ENCODE data around the gene AMOTL1.

AMOTL1 gene

GRCh38 chr11:94861306-94861845 lies 93.2 kb downstream of the AMOTL1 start:
- no peak for DNase-seq

GRCh38 chr11:94862926-94863880 lies 95.0 kb downstream of the AMOTL1 start:
- no peak for DNase-seq

GRCh38 chr11:94864506-94865045 lies 96.4 kb downstream of the AMOTL1 start:
- DNase-seq: no peak

- no peak for DNase-seq
These were observed 98.2 kb downstream of the AMOTL1 start for GRCh38 chr11:94866231-94866822.

GRCh38 chr11:94866936-94867795 lies 99.0 kb downstream of the AMOTL1 start:
- DNase-seq: no peak

- no peak for DNase-seq
These were observed 100.3 kb downstream of the AMOTL1 start for GRCh38 chr11:94868468-94868867.

- DNase-seq: no peak
These were observed 101.0 kb downstream of the AMOTL1 start for GRCh38 chr11:94869186-94869585.

GRCh38 chr11:94870422-94870821 lies 102.3 kb downstream of the AMOTL1 start:
- DNase-seq: no peak

GRCh38 chr11:94871491-94872185 lies 103.5 kb downstream of the AMOTL1 start:
- no peak for DNase-seq

GRCh38 chr11:94873916-94874540 lies 105.9 kb downstream of the AMOTL1 start:
- DNase-seq: no peak

GRCh38 chr11:94876222-94876621 lies 108.1 kb downstream of the AMOTL1 start:
- DNase-seq: no peak

GRCh38 chr11:94876645-94877442 lies 108.7 kb downstream of the AMOTL1 start:
- peak; percentile 93 to 96 (median 96) for DNase-seq

- no peak for DNase-seq
These were observed 109.5 kb downstream of the AMOTL1 start for GRCh38 chr11:94877443-94878200.

GRCh38 chr11:94879006-94879405 lies 110.8 kb downstream of the AMOTL1 start:
- no peak for DNase-seq

- DNase-seq: no peak
These were observed 112.1 kb downstream of the AMOTL1 start for GRCh38 chr11:94880216-94880615.

- DNase-seq: no peak
These were observed 114.8 kb downstream of the AMOTL1 start for GRCh38 chr11:94882931-94883330.

GRCh38 chr11:94883878-94884277 lies 115.7 kb downstream of the AMOTL1 start:
- no peak for DNase-seq

GRCh38 chr11:94884376-94884775 lies 116.2 kb downstream of the AMOTL1 start:
- DNase-seq: peak; percentile 36 to 44 (median 43)

GRCh38 chr11:94885133-94885532 lies 117.0 kb downstream of the AMOTL1 start:
- no peak for DNase-seq

- no peak for DNase-seq
These were observed 117.4 kb downstream of the AMOTL1 start for GRCh38 chr11:94885581-94885980.

Data from suppressor macrophage treated with lipopolysaccharide for 1 hour (primary cell).